PC-3 (cell line): ENCODE results near the gene CTSW. TPM values are rescaled to one million over a fixed set of nuclear protein-coding genes. Genes with fewer than 3 reads are reported as not detected.

ENCODE experiments used
- ATAC-seq: fragments of 200-7000 bp; cut with Tn5 transposase; 2 replicates; pipeline ENCODE4 v1.9.1; 2020; ENCODE audit warnings: mild to moderate bottlenecking, moderate library complexity
- BruUV-seq: library from RNA; stranded (reverse); fragments of 400-500 nt; replicated peaks from 2 replicates; lab custom pipeline; 2021; lab: Mats Ljungman, UMichigan
- CTCF ChIA-PET: fragments of 300-600 bp; sonication (Branson Sonifier 250); formaldehyde crosslinking; loops from one replicate; lab custom pipeline; 2022; ENCODE audit warnings: antibody characterized with exemption; lab: Charles Lee
- POLR2A ChIA-PET: fragments of 300-600 bp; sonication (Branson Sonifier 250); formaldehyde crosslinking; loops from one replicate; lab custom pipeline; 2022; ENCODE audit warnings: antibody characterized with exemption; ENCODE audit not compliant: unreplicated experiment; lab: Charles Lee
- DNase-seq: peaks from one replicate; pipeline ENCODE4 v3.0.0-alpha.2; 2015
- H2AFZ ChIP-seq: fragments of 300-600 bp; sonication (generic); 2 replicates; pipeline ENCODE4 v1.6.0; 2016; ENCODE audit warnings: antibody characterized with exemption, low read length
- H3F3A ChIP-seq: fragments of 300-600 bp; sonication (generic); one replicate; pipeline ENCODE4 v1.6.0; 2017; ENCODE audit warnings: antibody characterized with exemption, low read length, control low read depth, mild to moderate bottlenecking; ENCODE audit not compliant: unreplicated experiment
- H3K27ac ChIP-seq: fragments of 300-600 bp; sonication (generic); 2 replicates; pipeline ENCODE4 v1.5.1; 2016; ENCODE audit warnings: mild to moderate bottlenecking, low read length
- H3K27me3 ChIP-seq: fragments of 300-600 bp; sonication (generic); 2 replicates; pipeline ENCODE4 v1.6.1; 2016; ENCODE audit warnings: low read length, mixed read lengths
- H3K36me3 ChIP-seq: fragments of 300-600 bp; sonication (generic); 2 replicates; pipeline ENCODE4 v1.6.1; 2016; ENCODE audit warnings: low read depth, mixed run types, low read length, mixed read lengths
- H3K4me1 ChIP-seq: fragments of 300-600 bp; sonication (generic); 2 replicates; pipeline ENCODE4 v1.5.1; 2016; ENCODE audit warnings: low read length; ENCODE audit not compliant: insufficient read depth
- H3K4me2 ChIP-seq: fragments of 300-600 bp; sonication (generic); 2 replicates; pipeline ENCODE4 v1.6.0; 2016; ENCODE audit warnings: low read length
- H3K4me3 ChIP-seq: fragments of 300-600 bp; sonication (generic); 2 replicates; pipeline ENCODE4 v1.5.1; 2016; ENCODE audit warnings: mild to moderate bottlenecking, low read length, mixed read lengths
- H3K79me2 ChIP-seq: fragments of 300-600 bp; sonication (generic); 2 replicates; pipeline ENCODE4 v1.6.1; 2017; ENCODE audit warnings: low read length, mixed read lengths
- H3K9ac ChIP-seq: fragments of 300-600 bp; sonication (generic); 2 replicates; pipeline ENCODE4 v1.6.0; 2016; ENCODE audit warnings: mild to moderate bottlenecking, low read length
- H3K9me2 ChIP-seq: fragments of 300-600 bp; sonication (generic); replicated peaks from 2 replicates; pipeline ENCODE4 v1.6.1; 2016; ENCODE audit warnings: mixed run types, low read length, mixed read lengths
- H3K9me3 ChIP-seq: fragments of 300-600 bp; sonication (generic); 2 replicates; pipeline ENCODE4 v1.6.1; 2016; ENCODE audit warnings: low read length, mixed read lengths
- H4K20me1 ChIP-seq: fragments of 300-600 bp; sonication (generic); 2 replicates; pipeline ENCODE4 v1.6.1; 2016; ENCODE audit warnings: low read length, mixed read lengths
- CTCF ChIP-seq: fragments of 300-600 bp; sonication (generic); conservative IDR thresholded peaks from 2 replicates; pipeline ENCODE4 v1.5.1; 2017; ENCODE audit warnings: antibody characterized with exemption, low read depth, mild to moderate bottlenecking, low read length
- EZH2 ChIP-seq: fragments of 300-600 bp; sonication (generic); IDR thresholded peaks from one replicate; pipeline ENCODE4 v1.6.1; 2017; ENCODE audit warnings: antibody characterized with exemption, mild to moderate bottlenecking, low read length; ENCODE audit not compliant: unreplicated experiment
- EZH2phosphoT487 ChIP-seq: fragments of 300-600 bp; sonication (generic); IDR thresholded peaks from 2 replicates; pipeline ENCODE4 v1.6.1; 2018; ENCODE audit warnings: mild to moderate bottlenecking, antibody characterized with exemption, low read length, borderline replicate concordance
- intact Hi-C: fragments of 100-400 bp; cut with micrococcal nuclease; formaldehyde crosslinking; loops from 2 replicates; pipeline ENCODE4 v1.9.0; 2023
- total RNA-seq: library from RNA; depleted of rRNA; stranded (reverse); fragments of >200 nt; gene quantifications from 2 replicates; pipeline ENCODE4 v1.2.3, GENCODE V29; 2014

CTSW gene
- total RNA-seq, 1 experiment from 2014 or later = 0.11 TPM

GRCh38 chr11:65906602-65907001 is 27.0 kb downstream of the CTSW start:
- Histone ChIP-seq H3K4me3 (no peak overlapping the region), H3F3A (no peaks in the 10 kb centered on the region), H3K27me3 (no peaks in the 10 kb centered on the region), H3K4me1 (peaks cover 65% of the 10 kb centered on the region), H3K79me2 (peaks cover 55% of the 10 kb centered on the region), H4K20me1 (no peaks in the 10 kb centered on the region), H3K27ac (no peak overlapping the region), H3K9me3 (no peaks in the 10 kb centered on the region), H2AFZ (no peak overlapping the region), H3K9ac (no peak overlapping the region), H3K4me2 (peak overlapping the region; percentile 9; the same call in 1 of the 2 replicates), H3K9me2 (no peaks in the 10 kb centered on the region), H3K36me3 (no peaks in the 10 kb centered on the region)
- no peak for TF ChIP-seq EZH2
- TF ChIP-seq CTCF = no peak
- no peak for TF ChIP-seq EZH2phosphoT487
- no TSS peak for BruUV-seq
- POLR2A ChIA-PET = no interaction called here
- DNase-seq = peak; percentile 54
- intact Hi-C loops = no loop called here
- no peak for ATAC-seq
- CTCF ChIA-PET = interaction anchor here (0.6 kb wide), 1 partner anchor 18 kb away, joined by 4 read pairs; the partner anchor contains the start of gene FIBP

GRCh38 chr11:65907878-65908277 is 28.2 kb downstream of the CTSW start:
- no peak for DNase-seq
- intact Hi-C loops = no loop called here
- BruUV-seq = no TSS peak
- Histone ChIP-seq H3K9me3 (no peaks in the 10 kb centered on the region), H3K27me3 (no peaks in the 10 kb centered on the region), H3K4me3 (no peak overlapping the region), H4K20me1 (no peaks in the 10 kb centered on the region), H3K9me2 (no peaks in the 10 kb centered on the region), H2AFZ (no peak overlapping the region), H3K4me1 (peaks cover 63% of the 10 kb centered on the region), H3F3A (no peaks in the 10 kb centered on the region), H3K36me3 (no peaks in the 10 kb centered on the region), H3K79me2 (peaks cover 43% of the 10 kb centered on the region), H3K27ac (no peak overlapping the region), H3K4me2 (no peak overlapping the region), H3K9ac (no peak overlapping the region)
- TF ChIP-seq EZH2 (no peak), EZH2phosphoT487 (no peak), CTCF (no peak)
- ATAC-seq = no peak
- ChIA-PET CTCF (no interaction called here), POLR2A (no interaction called here)

GRCh38 chr11:65911682-65912568 is 32.3 kb downstream of the CTSW start:
- peaks cover 3% of the 10 kb centered on the region for H3F3A ChIP-seq
- H3K36me3 ChIP-seq = no peaks in the 10 kb centered on the region
- ChIA-PET CTCF (interaction anchor here (0.6 to 1.4 kb wide), 6 partner anchors 10 to 52 kb away, joined by 3 to 15 read pairs (median 4); partner anchors contain the start of gene FIBP), POLR2A (interaction anchor here (0.6 to 2.5 kb wide), 6 partner anchors 11 to 99 kb away, joined by 3 to 31 read pairs (median 14); partner anchors contain the start of genes CCDC85B, FIBP and FOSL1)
- H3K27me3 ChIP-seq = no peaks in the 10 kb centered on the region
- H3K9me2 ChIP-seq = no peaks in the 10 kb centered on the region
- TF ChIP-seq CTCF (peak; percentile 66), EZH2 (no peak)
- ATAC-seq (peak; percentile 46), DNase-seq (peak; percentile 99)
- no peaks in the 10 kb centered on the region for H3K9me3 ChIP-seq
- peak overlapping the region; percentile 93 for H3K27ac ChIP-seq
- no peaks in the 10 kb centered on the region for H4K20me1 ChIP-seq
- H3K4me2 ChIP-seq = peak overlapping the region; percentile 50
- H3K9ac ChIP-seq = peak overlapping the region; percentile 78
- H3K4me3 ChIP-seq = no peak overlapping the region
- BruUV-seq = no TSS peak
- H3K79me2 ChIP-seq = peaks cover 68% of the 10 kb centered on the region
- H3K4me1 ChIP-seq = peaks cover 82% of the 10 kb centered on the region
- H2AFZ ChIP-seq = no peak overlapping the region; the same call in 1 of the 2 replicates
- intact Hi-C loops = loop anchor here (1.0 to 2.0 kb wide), 3 partner anchors 12 to 21 kb away; partner anchors contain the start of genes CCDC85B and FOSL1
